G401 (cell line): Measurements from ENCODE around the gene RABL3. TPM values are rescaled to one million over a fixed set of nuclear protein-coding genes. Genes with fewer than 3 reads are reported as not detected.
A peak's percentile ranks its signal among the peaks of the same experiment; 100 is the strongest.
"Not testable (repeated sequence)": the region's sequence is repeated elsewhere in the genome, so short reads cannot be mapped to it uniquely, and the experiment has no call there.

ENCODE experiments used
- DNase-seq: peaks from one replicate; pipeline ENCODE4 v3.0.0-alpha.2; 2015; ENCODE audit warnings: low spot score
- in situ Hi-C: cut with HindIII; loops from 2 replicates; pipeline ENCODE4 v1.10.0; 2016; ENCODE audit warnings: low sequenced_read_pairs, mixed read lengths
- total RNA-seq: library from RNA; depleted of rRNA; stranded (reverse); fragments of >200 nt; shearing (Covaris generic); gene quantifications from 2 replicates; pipeline ENCODE4 v1.2.3, GENCODE V29; 2014

RABL3 gene
- total RNA-seq, 1 experiment from 2014 or later: 8.9 TPM

GRCh38 chr3:120752230-120752629 lies 9.9 kb upstream of the RABL3 start:
- DNase-seq: no peak
- in situ Hi-C loops: no loop called here

- no peak for DNase-seq
- in situ Hi-C loops: no loop called here
Observed at GRCh38 chr3:120749843-120750242, 7.5 kb upstream of the RABL3 start.

GRCh38 chr3:120745466-120745865 lies 3.1 kb upstream of the RABL3 start:
- in situ Hi-C loops: no loop called here
- DNase-seq: no peak

GRCh38 chr3:120743556-120744195 lies 1.4 kb upstream of the RABL3 start:
- in situ Hi-C loops: no loop called here
- no peak for DNase-seq

- in situ Hi-C loops: no loop called here
- DNase-seq: peak; percentile 30
Observed at GRCh38 chr3:120742849-120743365, 591 bp upstream of the RABL3 start.

GRCh38 chr3:120741837-120742197 lies 499 bp downstream of the RABL3 start:
- DNase-seq: no peak
- in situ Hi-C loops: no loop called here

- in situ Hi-C loops: no loop called here
- DNase-seq: no peak
Observed at GRCh38 chr3:120741320-120741719, 996 bp downstream of the RABL3 start.

GRCh38 chr3:120738006-120738405 lies 4.3 kb downstream of the RABL3 start:
- in situ Hi-C loops, DNase-seq: not testable (repeated sequence)

GRCh38 chr3:120730576-120731542 lies 11.5 kb downstream of the RABL3 start:
- DNase-seq: no peak
- in situ Hi-C loops: no loop called here

GRCh38 chr3:120726791-120727190 lies 15.5 kb downstream of the RABL3 start:
- in situ Hi-C loops: no loop called here

GRCh38 chr3:120719167-120719834 lies 23.0 kb downstream of the RABL3 start:
- peak; percentile 73 for DNase-seq
- in situ Hi-C loops: not testable (repeated sequence)

More at GRCh38 chr3:120726791-120727190, 15.5 kb downstream of the RABL3 start:
- DNase-seq: no peak

- in situ Hi-C loops: no loop called here
- no peak for DNase-seq
Observed at GRCh38 chr3:120713262-120713661, 29.1 kb downstream of the RABL3 start.

- in situ Hi-C loops: no loop called here
Observed at GRCh38 chr3:120710369-120710768, 31.9 kb downstream of the RABL3 start.

GRCh38 chr3:120708408-120708807 lies 33.9 kb downstream of the RABL3 start:
- in situ Hi-C loops: no loop called here
- no peak for DNase-seq

More at GRCh38 chr3:120710369-120710768, 31.9 kb downstream of the RABL3 start:
- DNase-seq: no peak

GRCh38 chr3:120706950-120707349 lies 35.4 kb downstream of the RABL3 start:
- in situ Hi-C loops: no loop called here
- DNase-seq: no peak

GRCh38 chr3:120705884-120706582 lies 36.3 kb downstream of the RABL3 start:
- in situ Hi-C loops: no loop called here
- no peak for DNase-seq

GRCh38 chr3:120699333-120699732 lies 43.0 kb downstream of the RABL3 start:
- in situ Hi-C loops: no loop called here
- no peak for DNase-seq

- no peak for DNase-seq
- in situ Hi-C loops: no loop called here
Observed at GRCh38 chr3:120693439-120694171, 48.7 kb downstream of the RABL3 start.
